NCI-H69 (cell line): ENCODE data around the gene PAK2.
"Not testable (repeated sequence)": the region's sequence is repeated elsewhere in the genome, so short reads cannot be mapped to it uniquely, and the experiment has no call there.

Source experiments
- DNase-seq: peaks from one replicate; lab custom pipeline; 2025; lab: John Stamatoyannopoulos, UW

The PAK2 gene

DNA sequence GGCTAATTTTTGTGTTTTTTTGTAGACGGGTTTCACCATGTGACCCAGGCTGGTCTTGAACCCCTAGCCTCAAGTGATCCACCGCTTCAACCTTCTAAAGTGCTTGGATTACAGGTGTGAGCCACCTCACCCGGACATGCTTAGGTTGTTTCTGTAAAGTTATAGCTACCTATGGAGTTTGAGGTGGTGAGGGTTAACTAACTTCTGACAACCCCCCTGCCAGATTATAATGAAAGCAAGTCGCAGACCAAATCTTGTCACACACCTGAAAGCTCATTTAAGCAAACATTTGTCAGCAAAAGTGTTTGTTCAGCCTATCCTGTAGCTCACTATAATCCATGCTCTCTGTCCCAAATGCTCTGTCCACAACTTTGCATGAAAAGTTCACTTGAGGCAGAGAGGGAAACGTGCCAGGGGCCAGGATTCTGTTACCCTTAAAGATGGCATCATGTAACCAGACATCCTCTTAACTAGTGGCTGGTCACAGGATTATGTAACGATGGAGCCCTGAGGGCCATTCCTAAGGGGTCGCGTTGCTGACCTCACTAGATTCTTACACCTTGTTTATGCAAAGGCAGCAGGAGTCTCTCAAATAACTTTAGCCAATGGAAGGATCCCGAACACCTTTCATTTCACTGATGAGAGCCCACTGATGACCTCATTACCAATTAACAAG, 103.9 kb downstream of the PAK2 start:
- no peak for DNase-seq

DNA sequence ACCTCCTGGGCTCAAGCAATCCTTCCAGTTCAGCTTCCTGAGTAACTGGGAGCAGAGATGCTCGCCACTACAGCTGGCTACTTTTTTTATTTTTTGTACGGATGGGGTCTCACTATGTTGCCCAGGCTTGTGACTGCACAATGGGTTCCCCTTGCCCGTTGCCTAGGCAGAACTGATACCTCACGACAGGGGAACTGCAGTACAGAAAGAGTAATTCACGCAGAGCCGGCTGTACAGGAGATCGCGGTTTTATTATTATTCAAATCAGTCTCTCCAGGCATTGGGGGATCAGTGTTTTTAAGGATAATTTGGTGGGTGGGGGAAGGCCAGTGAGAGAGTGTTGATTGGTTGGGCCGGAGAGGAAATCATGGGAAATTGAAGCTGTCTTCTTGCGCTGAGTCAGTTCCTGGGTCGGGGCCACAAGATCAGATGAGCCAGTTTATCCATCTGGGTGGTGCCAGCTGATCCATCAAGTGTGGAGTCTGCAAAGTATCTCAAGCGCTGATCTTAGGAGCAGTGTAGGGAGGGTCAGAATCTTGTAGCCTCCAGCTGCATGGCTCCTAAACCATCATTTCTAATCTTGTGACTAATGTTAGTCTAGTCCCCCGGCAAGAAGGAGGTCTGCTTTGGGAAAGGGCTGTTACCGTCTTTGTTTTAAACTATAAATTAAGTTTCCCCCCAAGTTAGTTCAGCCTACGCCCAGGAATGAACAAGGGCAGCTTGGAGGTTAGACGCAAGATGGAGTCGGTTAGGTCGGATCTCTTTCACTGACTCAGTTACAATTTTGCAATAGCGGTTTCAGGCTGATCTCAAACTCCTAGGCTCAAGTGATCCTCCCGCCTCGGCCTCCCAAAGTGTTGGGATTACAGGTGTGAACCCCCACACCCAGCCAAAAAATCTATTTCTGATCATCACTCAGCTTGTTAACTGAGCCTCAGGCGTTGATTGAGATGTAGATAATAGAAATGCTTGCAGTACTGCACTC, 104.9 kb downstream of the PAK2 start:
- peak; percentile 23 for DNase-seq

DNA sequence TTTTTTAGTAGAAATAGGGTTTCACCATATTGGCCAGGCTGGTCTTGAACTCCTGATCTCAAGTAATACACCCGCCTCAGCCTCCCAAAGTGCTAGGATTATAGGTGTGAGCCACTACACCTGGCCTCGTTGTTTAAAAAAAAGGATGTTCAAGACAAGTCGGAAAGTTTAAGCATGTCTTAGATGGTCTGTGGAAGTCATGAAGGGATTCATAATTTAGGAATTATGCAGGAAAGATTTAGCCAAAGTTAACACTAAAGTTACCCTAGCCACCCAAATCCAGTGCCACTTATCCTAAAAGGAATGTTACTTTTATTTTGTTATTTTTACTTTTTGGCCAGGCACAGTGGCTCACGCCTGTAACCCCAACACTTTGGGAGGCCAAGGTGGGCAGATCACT, 108.7 kb downstream of the PAK2 start:
- DNase-seq: not testable (repeated sequence)

DNA sequence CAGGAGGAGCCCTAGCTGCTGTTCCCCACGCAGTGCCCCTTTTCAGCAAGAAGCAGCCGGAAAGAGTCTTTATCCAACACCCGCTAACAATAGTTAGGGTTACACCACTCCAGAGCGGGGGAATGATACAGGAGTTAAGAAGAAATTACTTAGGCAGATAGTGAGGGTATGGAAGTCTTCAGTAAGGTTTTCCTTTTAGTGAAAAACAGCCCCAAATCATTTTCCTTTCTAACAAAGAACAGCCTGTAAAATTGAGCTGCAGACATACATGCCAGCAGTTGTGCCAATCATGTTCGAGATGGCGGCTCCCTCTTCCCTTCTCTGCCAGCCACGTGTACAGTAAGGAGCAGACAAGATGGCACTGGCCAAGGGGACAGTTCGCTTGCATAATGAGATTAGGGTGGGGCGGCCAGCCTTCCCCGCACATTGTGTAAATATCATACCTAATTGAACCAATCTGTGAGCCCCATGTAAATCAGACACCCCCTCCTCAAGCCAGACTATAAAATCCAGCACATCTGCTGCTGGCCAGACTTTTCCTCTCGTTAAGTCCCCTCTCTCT, 109.6 kb downstream of the PAK2 start:
- DNase-seq: peak; percentile 25

DNA sequence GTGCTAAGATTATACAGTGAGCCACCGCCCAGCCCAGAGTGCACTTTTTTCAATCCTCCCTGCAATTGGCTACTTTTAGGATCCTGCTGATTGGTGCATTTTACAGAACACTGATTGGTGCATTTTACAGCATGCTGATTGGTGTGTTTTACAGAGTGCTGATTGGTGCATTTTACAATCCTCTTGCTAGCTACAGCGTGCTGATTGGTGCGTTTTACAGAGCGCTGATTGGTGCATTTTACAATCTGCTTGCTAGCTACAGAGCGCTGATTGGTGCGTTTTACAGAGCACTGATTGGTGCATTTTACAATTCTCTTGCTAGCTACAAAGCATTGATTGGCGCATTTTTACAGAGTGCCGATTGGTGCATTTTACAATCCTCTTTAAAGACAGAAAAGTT, 123.3 kb downstream of the PAK2 start:
- not testable (repeated sequence) for DNase-seq

DNA sequence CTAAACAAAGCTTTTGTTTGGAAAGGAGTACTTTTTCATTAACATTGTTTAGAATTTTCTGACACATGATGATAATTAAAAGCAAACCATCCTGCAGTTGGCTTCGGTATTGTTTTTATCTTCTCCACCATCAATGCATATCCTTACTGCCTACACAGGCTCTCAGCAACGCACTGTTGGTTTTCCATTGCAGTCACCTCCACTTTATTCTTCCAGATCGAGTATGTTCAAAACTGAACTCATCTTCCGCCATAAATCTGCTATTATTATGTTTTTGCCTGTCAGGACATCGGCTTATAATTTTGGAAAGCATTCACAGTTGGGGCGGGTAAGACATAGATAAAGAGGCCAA, 127.5 kb downstream of the PAK2 start:
- no peak for DNase-seq

DNA sequence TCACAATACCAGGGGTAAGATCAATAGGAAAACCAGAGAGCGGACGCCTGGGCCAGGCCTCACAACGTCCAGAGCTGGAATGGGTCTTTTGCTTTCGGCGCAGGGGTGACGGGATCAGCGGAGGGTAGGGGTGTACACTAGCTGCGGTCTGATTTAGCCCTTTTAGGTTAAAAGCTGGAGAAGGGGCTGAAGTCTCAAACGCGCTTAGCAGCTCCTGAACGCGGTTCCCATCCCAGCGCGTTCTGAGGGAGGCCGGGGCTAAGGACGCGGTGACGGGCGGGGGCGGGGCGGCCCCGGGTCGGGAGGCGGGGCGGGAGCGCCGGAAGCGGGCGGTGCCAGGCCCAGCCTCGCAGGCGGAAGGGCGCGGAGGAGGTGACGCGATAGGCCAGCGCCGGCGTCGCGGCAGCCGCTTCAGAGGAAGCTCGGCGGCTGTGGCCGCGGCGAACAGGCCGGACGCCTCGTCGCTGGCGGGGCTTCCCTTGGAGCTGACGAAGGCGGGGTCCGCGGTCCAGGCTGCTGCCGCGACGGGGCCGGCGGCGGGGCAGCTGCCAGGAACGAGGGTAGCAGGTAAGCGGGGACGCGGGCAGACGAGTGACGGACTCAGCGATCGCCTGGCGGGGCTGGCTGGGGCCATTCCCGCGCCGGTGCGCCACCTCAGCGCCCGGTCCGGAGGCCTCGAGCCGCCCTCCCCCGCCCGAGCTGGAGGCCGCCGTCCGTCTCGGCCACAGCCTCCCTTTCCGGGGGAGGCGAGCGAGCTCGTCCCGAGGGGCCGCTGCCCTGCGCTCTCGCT, 128.0 kb downstream of the PAK2 start, which contains the start of gene SENP5:
TSS of gene SENP5 (plus strand) at position 414 of the 790 bp plus-strand sequence. CDS start 17,262 bp downstream, outside the sequence.
- peak; percentile 96 for DNase-seq

DNA sequence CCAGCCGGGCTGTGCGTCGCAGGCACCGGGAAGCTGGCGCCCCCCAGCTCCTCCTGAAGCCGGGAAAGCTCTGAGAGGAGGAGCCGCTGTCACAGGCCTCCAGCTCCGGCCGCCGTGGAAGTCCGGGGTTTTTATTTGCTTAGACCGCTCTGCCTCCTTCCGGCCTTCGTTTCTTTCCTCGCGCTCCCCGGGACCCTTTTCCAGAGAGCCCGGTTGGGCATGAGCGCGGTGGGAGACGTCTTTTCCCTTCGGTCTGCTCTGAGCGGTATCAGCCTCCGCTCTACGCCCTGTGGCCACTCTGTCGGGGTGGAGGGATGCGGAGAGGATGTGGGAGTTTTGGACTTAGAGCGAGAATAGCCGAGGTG, 128.6 kb downstream of the PAK2 start:
- DNase-seq: peak; percentile 66

DNA sequence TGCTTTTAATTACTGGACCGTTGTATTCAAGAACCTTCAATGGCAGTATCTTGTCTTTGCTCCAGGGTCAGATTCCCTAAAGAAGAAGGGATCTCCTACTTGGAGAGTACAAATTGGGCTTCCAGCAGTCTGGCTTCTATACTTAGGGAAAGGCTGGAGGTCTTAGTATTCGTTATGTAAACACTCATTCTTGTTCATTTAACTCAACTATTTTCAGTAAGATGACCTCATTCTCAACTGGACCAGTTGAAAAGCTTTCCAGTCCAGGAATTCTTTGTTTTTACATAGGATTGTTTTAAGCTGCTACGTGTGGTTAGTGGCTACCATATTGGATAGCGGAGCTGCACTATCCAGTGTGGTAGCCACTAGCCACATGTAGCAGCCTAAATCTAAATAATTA, 132.7 kb downstream of the PAK2 start:
- DNase-seq: no peak

DNA sequence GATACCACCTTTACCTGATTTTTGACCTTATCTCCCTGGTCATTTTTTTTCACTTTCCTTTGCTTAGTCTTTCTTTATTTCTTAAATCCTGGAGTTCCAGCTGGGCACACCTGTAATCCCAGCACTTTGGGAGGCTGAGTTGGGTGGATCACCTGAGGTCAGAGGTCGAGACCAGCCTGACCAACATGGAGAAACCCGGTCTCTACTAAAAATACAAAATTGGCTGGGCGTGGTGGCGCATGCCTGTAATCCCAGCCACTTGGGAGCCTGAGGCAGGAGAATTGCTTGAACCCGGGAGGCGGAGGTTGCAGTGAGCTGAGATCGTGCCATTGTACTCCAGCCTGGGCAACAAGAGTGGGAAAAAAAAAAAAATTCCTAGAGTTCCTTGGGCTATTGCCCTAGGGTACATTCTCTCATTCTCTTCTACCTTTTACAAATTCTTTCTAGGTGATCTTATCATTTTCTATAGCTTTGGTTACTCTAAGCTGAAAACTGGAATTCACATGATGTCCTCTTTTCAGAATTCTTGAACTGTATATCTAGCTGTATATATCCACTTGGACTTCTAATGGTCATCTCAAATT, 134.9 kb downstream of the PAK2 start:
- not testable (repeated sequence) for DNase-seq

DNA sequence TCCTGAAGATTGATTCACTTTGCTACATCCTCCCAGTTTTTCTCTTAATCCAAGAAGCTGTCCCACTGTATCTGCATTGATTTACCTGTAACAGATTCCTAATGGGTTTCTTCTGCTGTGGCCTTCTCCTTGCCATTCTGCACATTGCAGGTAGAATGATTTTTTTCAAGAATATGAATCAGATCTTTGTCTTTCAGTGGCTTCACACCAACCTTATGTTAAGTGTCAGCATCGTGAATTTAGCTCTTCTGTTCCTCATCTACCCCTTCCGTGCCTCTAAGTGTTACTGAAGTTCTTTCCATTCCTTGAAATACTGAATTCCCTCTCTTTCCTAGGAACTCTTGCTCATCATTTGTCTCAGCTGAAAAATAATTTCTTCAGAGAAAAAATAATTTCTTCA, 135.6 kb downstream of the PAK2 start:
- no peak for DNase-seq
